Lower leg skin (tissue), 3 donors: ENCODE results near the gene CCDC146.
"Not testable (repeated sequence)": the region's sequence is repeated elsewhere in the genome, so short reads cannot be mapped to it uniquely, and the experiment has no call there.

ENCODE experiments used
- POLR2A ChIP-seq, 2 donors: fragments of 450-650 bp; IDR thresholded peaks; one replicate each; pipeline ENCODE4 v1.6.1; 2016 to 2017; ENCODE audit warnings: antibody characterized with exemption in 2 of 2, mild to moderate bottlenecking in 1 of 2, moderate library complexity in 1 of 2
- TF ChIP-seq, protein P1 (sequence below), 3 donors: fragments of 450-650 bp; IDR thresholded peaks; one replicate each; pipeline ENCODE4 v1.5.1; 2016; ENCODE audit warnings: antibody characterized with exemption in 3 of 3, mild to moderate bottlenecking in 3 of 3, moderate library complexity in 2 of 3

DNA sequence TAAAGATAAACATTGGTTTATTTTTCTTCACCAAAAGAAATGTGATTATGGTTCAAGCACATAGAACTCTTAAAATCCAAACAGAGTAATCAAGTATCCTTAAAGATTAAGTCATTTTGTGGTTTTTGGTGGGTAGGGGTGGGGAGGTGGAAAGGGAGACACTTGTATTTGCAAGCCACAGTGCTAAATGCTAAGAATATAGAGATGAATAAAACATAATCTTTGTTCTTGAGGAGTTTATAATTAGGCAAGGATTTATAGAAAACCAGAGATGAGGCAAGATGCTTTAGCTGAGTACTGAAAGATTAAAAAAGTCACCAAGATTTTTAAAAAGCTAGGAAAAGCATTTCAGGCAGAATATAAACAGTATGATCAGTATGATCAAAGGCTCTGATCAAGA, 19.7 kb upstream of the CCDC146 start:
- not testable (repeated sequence) for TF ChIP-seq POLR2A (IDR thresholded peaks at IDR 0.05)
- TF ChIP-seq, protein P1, sequence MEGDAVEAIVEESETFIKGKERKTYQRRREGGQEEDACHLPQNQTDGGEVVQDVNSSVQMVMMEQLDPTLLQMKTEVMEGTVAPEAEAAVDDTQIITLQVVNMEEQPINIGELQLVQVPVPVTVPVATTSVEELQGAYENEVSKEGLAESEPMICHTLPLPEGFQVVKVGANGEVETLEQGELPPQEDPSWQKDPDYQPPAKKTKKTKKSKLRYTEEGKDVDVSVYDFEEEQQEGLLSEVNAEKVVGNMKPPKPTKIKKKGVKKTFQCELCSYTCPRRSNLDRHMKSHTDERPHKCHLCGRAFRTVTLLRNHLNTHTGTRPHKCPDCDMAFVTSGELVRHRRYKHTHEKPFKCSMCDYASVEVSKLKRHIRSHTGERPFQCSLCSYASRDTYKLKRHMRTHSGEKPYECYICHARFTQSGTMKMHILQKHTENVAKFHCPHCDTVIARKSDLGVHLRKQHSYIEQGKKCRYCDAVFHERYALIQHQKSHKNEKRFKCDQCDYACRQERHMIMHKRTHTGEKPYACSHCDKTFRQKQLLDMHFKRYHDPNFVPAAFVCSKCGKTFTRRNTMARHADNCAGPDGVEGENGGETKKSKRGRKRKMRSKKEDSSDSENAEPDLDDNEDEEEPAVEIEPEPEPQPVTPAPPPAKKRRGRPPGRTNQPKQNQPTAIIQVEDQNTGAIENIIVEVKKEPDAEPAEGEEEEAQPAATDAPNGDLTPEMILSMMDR (IDR thresholded peaks at IDR 0.05), result not testable (repeated sequence)
